WTC11 (cell line): Measurements from ENCODE around the gene EVA1A. TPM values are rescaled to one million over a fixed set of nuclear protein-coding genes. Genes with fewer than 3 reads are reported as not detected.

Experiments used
- ATAC-seq: fragments of 200-7000 bp; cut with Tn5 transposase; 2 replicates; pipeline ENCODE4 v1.10.0; 2021; ENCODE audit warnings: mild to moderate bottlenecking, moderate library complexity
- CTCF ChIA-PET: fragments of 300-600 bp; sonication (Branson Sonifier 250); formaldehyde crosslinking; loops from one replicate; lab custom pipeline; 2021; ENCODE audit warnings: antibody characterized with exemption; lab: Charles Lee
- POLR2A ChIA-PET: fragments of 350-600 bp; sonication (Branson Sonifier 250); formaldehyde crosslinking; loops from one replicate; lab custom pipeline; 2021; ENCODE audit warnings: antibody characterized with exemption; lab: Charles Lee
- DNase-seq: peaks from one replicate; pipeline ENCODE4 v3.0.0; 2021; ENCODE audit warnings: low spot score
- H3K27ac Mint-ChIP-seq: 2 replicates; pipeline ENCODE4 v1.8.0; 2021; ENCODE audit warnings: mixed read lengths
- H3K27me3 Mint-ChIP-seq: 2 replicates; pipeline ENCODE4 v1.8.0; 2021; ENCODE audit warnings: low read depth, mild to moderate bottlenecking, moderate library complexity, mixed read lengths
- H3K36me3 Mint-ChIP-seq: 2 replicates; pipeline ENCODE4 v1.8.0; 2021; ENCODE audit warnings: mixed read lengths
- H3K4me1 Mint-ChIP-seq: 2 replicates; pipeline ENCODE4 v1.8.0; 2022; ENCODE audit warnings: mixed read lengths
- H3K4me3 Mint-ChIP-seq: 2 replicates; pipeline ENCODE4 v1.8.0; 2021; ENCODE audit warnings: mild to moderate bottlenecking, moderate library complexity, mixed read lengths
- H3K9me3 Mint-ChIP-seq: 2 replicates; pipeline ENCODE4 v1.8.0; 2021; ENCODE audit warnings: mixed read lengths
- EMX1 ChIP-seq: fragments of 250-450 bp; sonication (Bioruptor Pico); IDR thresholded peaks from 2 replicates; pipeline ENCODE4 v1.8.0; 2021; ENCODE audit warnings: mild to moderate bottlenecking
- FOXP4 ChIP-seq: sonication (generic); formaldehyde crosslinking; IDR thresholded peaks from 2 replicates; pipeline ENCODE4 v1.8.0; 2022; ENCODE audit warnings: mild to moderate bottlenecking, missing genetic modification reagents
- NFATC4 ChIP-seq: fragments of 250-450 bp; sonication (Bioruptor Pico); IDR thresholded peaks from 2 replicates; pipeline ENCODE4 v1.9.0; 2021; ENCODE audit warnings: mild to moderate bottlenecking
- NFE2L1 ChIP-seq: sonication (generic); formaldehyde crosslinking; IDR thresholded peaks from 2 replicates; pipeline ENCODE4 v1.8.1; 2023; ENCODE audit warnings: missing genetic modification reagents
- NFYB ChIP-seq: sonication (generic); formaldehyde crosslinking; conservative IDR thresholded peaks from 2 replicates; pipeline ENCODE4 v1.8.0; 2022; ENCODE audit warnings: low read depth, missing genetic modification reagents
- NR1H2 ChIP-seq: sonication (generic); formaldehyde crosslinking; IDR thresholded peaks from 2 replicates; pipeline ENCODE4 v1.9.0; 2021; ENCODE audit warnings: mild to moderate bottlenecking, moderate library complexity, missing genetic modification reagents
- PRDM15 ChIP-seq: sonication (generic); formaldehyde crosslinking; IDR thresholded peaks from 2 replicates; pipeline ENCODE4 v1.8.0; 2022; ENCODE audit warnings: missing genetic modification reagents
- SP1 ChIP-seq: sonication (generic); formaldehyde crosslinking; conservative IDR thresholded peaks from 2 replicates; pipeline ENCODE4 v1.8.1; 2022; ENCODE audit warnings: missing genetic modification reagents
- TP53 ChIP-seq: sonication (generic); formaldehyde crosslinking; IDR thresholded peaks from 2 replicates; pipeline ENCODE4 v1.8.1; 2023; ENCODE audit warnings: mild to moderate bottlenecking, missing genetic modification reagents
- ZNF281 ChIP-seq: sonication (generic); formaldehyde crosslinking; IDR thresholded peaks from 2 replicates; pipeline ENCODE4 v1.8.0; 2023; ENCODE audit warnings: mild to moderate bottlenecking, missing genetic modification reagents
- ZNF317 ChIP-seq: sonication (generic); formaldehyde crosslinking; IDR thresholded peaks from 2 replicates; pipeline ENCODE4 v1.8.1; 2023; ENCODE audit warnings: low read depth, mild to moderate bottlenecking, moderate library complexity, missing genetic modification reagents, borderline replicate concordance
- ZNF512 ChIP-seq: sonication (generic); formaldehyde crosslinking; IDR thresholded peaks from 2 replicates; pipeline ENCODE4 v1.8.1; 2022; ENCODE audit warnings: missing genetic modification reagents, borderline replicate concordance
- ZNF532 ChIP-seq: fragments of 250-450 bp; sonication (Bioruptor Pico); IDR thresholded peaks from 2 replicates; pipeline ENCODE4 v1.9.0; 2021; ENCODE audit warnings: mild to moderate bottlenecking, borderline replicate concordance
- total RNA-seq: library from RNA; stranded (reverse); gene quantifications from 3 replicates; pipeline ENCODE4 v1.2.3, GENCODE V29; 2021

Gene EVA1A
- total RNA-seq, 1 experiment from 2014 or later = 4.1 TPM

- TF ChIP-seq ZNF532 (no peak), ZNF281 (CRISPR knock-in tag) (no peak), ZNF317 (no peak), ZNF512 (CRISPR knock-in tag) (no peak), EMX1 (CRISPR knock-in tag) (no peak), NR1H2 (CRISPR knock-in tag) (no peak)
Measured at GRCh38 chr2:75539955-75540716, 20.6 kb downstream of the EVA1A start (continued).

- Mint-ChIP-seq H3K36me3 (0 out of 2 replicates have a peak, but pooled peaks cover 3% of the 10 kb centered on the region), H3K4me3 (no peak overlapping the region), H3K27me3 (peaks cover 5% of the 10 kb centered on the region), H3K9me3 (peaks cover 18% of the 10 kb centered on the region), H3K4me1 (peaks cover 2% of the 10 kb centered on the region; the same call in 1 of the 2 replicates), H3K27ac (no peak overlapping the region)
- ChIA-PET CTCF (no interaction called here), POLR2A (no interaction called here)
- ATAC-seq (no peak), DNase-seq (no peak)
- TF ChIP-seq SP1 (CRISPR knock-in tag) (no peak), ZNF532 (no peak), NFE2L1 (CRISPR knock-in tag) (no peak), NFATC4 (CRISPR knock-in tag) (no peak), TP53 (no peak), NFYB (CRISPR knock-in tag) (no peak), FOXP4 (no peak), PRDM15 (CRISPR knock-in tag) (no peak)
Measured at GRCh38 chr2:75538521-75539490, 21.9 kb downstream of the EVA1A start.
